ENCODE results near the gene TSPAN5.

The TSPAN5 gene

GRCh38 chr4:98516441-98517217 is 141.8 kb downstream of the TSPAN5 start:
- Histone ChIP-seq H3K9me3 (ENCODE audit: control insufficient read depth, insufficient read depth, low read length) (no peaks in the 10 kb centered on the region), H3K9ac (ENCODE audit: low read depth, low read length) (no peak overlapping the region), H3K4me3 (ENCODE audit: low read depth, low read length) (no peak overlapping the region), H3K4me1 (ENCODE audit: control insufficient read depth, insufficient read depth, low read length) (peaks cover 7% of the 10 kb centered on the region), H3K27me3 (ENCODE audit: control insufficient read depth, insufficient read depth, low read length) (no peaks in the 10 kb centered on the region), H3K36me3 (ENCODE audit: control insufficient read depth, insufficient read depth, low read length) (no peaks in the 10 kb centered on the region)

GRCh38 chr4:98516042-98516440 is 142.4 kb downstream of the TSPAN5 start:
- H3K4me3 ChIP-seq (ENCODE audit: low read depth, low read length), result no peak overlapping the region
- no peaks in the 10 kb centered on the region for H3K36me3 ChIP-seq (ENCODE audit: control insufficient read depth, insufficient read depth, low read length)
- peaks cover 7% of the 10 kb centered on the region for H3K4me1 ChIP-seq (ENCODE audit: control insufficient read depth, insufficient read depth, low read length)
- no peak overlapping the region for H3K9ac ChIP-seq (ENCODE audit: low read depth, low read length)
- H3K27me3 ChIP-seq (ENCODE audit: control insufficient read depth, insufficient read depth, low read length), result no peaks in the 10 kb centered on the region
- H3K9me3 ChIP-seq (ENCODE audit: control insufficient read depth, insufficient read depth, low read length), result no peaks in the 10 kb centered on the region

GRCh38 chr4:98515470-98515809 is 143.0 kb downstream of the TSPAN5 start:
- no peaks in the 10 kb centered on the region for H3K9me3 ChIP-seq (ENCODE audit: control insufficient read depth, insufficient read depth, low read length)
- H3K9ac ChIP-seq (ENCODE audit: low read depth, low read length), result no peak overlapping the region
- no peak overlapping the region for H3K4me3 ChIP-seq (ENCODE audit: low read depth, low read length)

GRCh38 chr4:98514741-98515469 is 143.5 kb downstream of the TSPAN5 start:
- H3K4me3 ChIP-seq (ENCODE audit: low read depth, low read length), result no peak overlapping the region

More at GRCh38 chr4:98515470-98515809, 143.0 kb downstream of the TSPAN5 start:
- H3K36me3 ChIP-seq (ENCODE audit: control insufficient read depth, insufficient read depth, low read length), result no peaks in the 10 kb centered on the region
- no peaks in the 10 kb centered on the region for H3K27me3 ChIP-seq (ENCODE audit: control insufficient read depth, insufficient read depth, low read length)
- peaks cover 7% of the 10 kb centered on the region for H3K4me1 ChIP-seq (ENCODE audit: control insufficient read depth, insufficient read depth, low read length)

GRCh38 chr4:98512918-98513317 is 145.5 kb downstream of the TSPAN5 start:
- no peak overlapping the region for H3K4me3 ChIP-seq (ENCODE audit: low read depth, low read length)
- no peaks in the 10 kb centered on the region for H3K27me3 ChIP-seq (ENCODE audit: control insufficient read depth, insufficient read depth, low read length)
- H3K9me3 ChIP-seq (ENCODE audit: control insufficient read depth, insufficient read depth, low read length), result no peaks in the 10 kb centered on the region
- no peaks in the 10 kb centered on the region for H3K36me3 ChIP-seq (ENCODE audit: control insufficient read depth, insufficient read depth, low read length)
- no peak overlapping the region for H3K9ac ChIP-seq (ENCODE audit: low read depth, low read length)
- H3K4me1 ChIP-seq (ENCODE audit: control insufficient read depth, insufficient read depth, low read length), result peaks cover 3% of the 10 kb centered on the region

More at GRCh38 chr4:98514741-98515469, 143.5 kb downstream of the TSPAN5 start:
- Histone ChIP-seq H3K36me3 (ENCODE audit: control insufficient read depth, insufficient read depth, low read length) (no peaks in the 10 kb centered on the region), H3K27me3 (ENCODE audit: control insufficient read depth, insufficient read depth, low read length) (no peaks in the 10 kb centered on the region), H3K9me3 (ENCODE audit: control insufficient read depth, insufficient read depth, low read length) (no peaks in the 10 kb centered on the region), H3K9ac (ENCODE audit: low read depth, low read length) (no peak overlapping the region), H3K4me1 (ENCODE audit: control insufficient read depth, insufficient read depth, low read length) (peaks cover 7% of the 10 kb centered on the region)

GRCh38 chr4:98510757-98511517 is 147.5 kb downstream of the TSPAN5 start:
- Histone ChIP-seq H3K4me1 (ENCODE audit: control insufficient read depth, insufficient read depth, low read length) (peaks cover 3% of the 10 kb centered on the region), H3K4me3 (ENCODE audit: low read depth, low read length) (no peak overlapping the region), H3K36me3 (ENCODE audit: control insufficient read depth, insufficient read depth, low read length) (no peaks in the 10 kb centered on the region), H3K9ac (ENCODE audit: low read depth, low read length) (no peak overlapping the region), H3K9me3 (ENCODE audit: control insufficient read depth, insufficient read depth, low read length) (no peaks in the 10 kb centered on the region), H3K27me3 (ENCODE audit: control insufficient read depth, insufficient read depth, low read length) (no peaks in the 10 kb centered on the region)

GRCh38 chr4:98510340-98510739 is 148.1 kb downstream of the TSPAN5 start:
- Histone ChIP-seq H3K9ac (ENCODE audit: low read depth, low read length) (no peak overlapping the region), H3K9me3 (ENCODE audit: control insufficient read depth, insufficient read depth, low read length) (no peaks in the 10 kb centered on the region), H3K4me1 (ENCODE audit: control insufficient read depth, insufficient read depth, low read length) (peaks cover 3% of the 10 kb centered on the region), H3K4me3 (ENCODE audit: low read depth, low read length) (no peak overlapping the region), H3K27me3 (ENCODE audit: control insufficient read depth, insufficient read depth, low read length) (no peaks in the 10 kb centered on the region), H3K36me3 (ENCODE audit: control insufficient read depth, insufficient read depth, low read length) (no peaks in the 10 kb centered on the region)

GRCh38 chr4:98509721-98510120 is 148.7 kb downstream of the TSPAN5 start:
- H3K27me3 ChIP-seq (ENCODE audit: control insufficient read depth, insufficient read depth, low read length), result no peaks in the 10 kb centered on the region
- no peak overlapping the region for H3K9ac ChIP-seq (ENCODE audit: low read depth, low read length)
- no peak overlapping the region for H3K4me3 ChIP-seq (ENCODE audit: low read depth, low read length)
- H3K36me3 ChIP-seq (ENCODE audit: control insufficient read depth, insufficient read depth, low read length), result no peaks in the 10 kb centered on the region
- H3K4me1 ChIP-seq (ENCODE audit: control insufficient read depth, insufficient read depth, low read length), result peaks cover 3% of the 10 kb centered on the region
- H3K9me3 ChIP-seq (ENCODE audit: control insufficient read depth, insufficient read depth, low read length), result no peaks in the 10 kb centered on the region

GRCh38 chr4:98508829-98509598 is 149.4 kb downstream of the TSPAN5 start:
- no peak overlapping the region for H3K4me3 ChIP-seq (ENCODE audit: low read depth, low read length)
- H3K4me1 ChIP-seq (ENCODE audit: control insufficient read depth, insufficient read depth, low read length), result peaks cover 3% of the 10 kb centered on the region
- H3K27me3 ChIP-seq (ENCODE audit: control insufficient read depth, insufficient read depth, low read length), result no peaks in the 10 kb centered on the region
- H3K9me3 ChIP-seq (ENCODE audit: control insufficient read depth, insufficient read depth, low read length), result no peaks in the 10 kb centered on the region
- no peaks in the 10 kb centered on the region for H3K36me3 ChIP-seq (ENCODE audit: control insufficient read depth, insufficient read depth, low read length)
- no peak overlapping the region for H3K9ac ChIP-seq (ENCODE audit: low read depth, low read length)

GRCh38 chr4:98508248-98508647 is 150.2 kb downstream of the TSPAN5 start:
- Histone ChIP-seq H3K9ac (ENCODE audit: low read depth, low read length) (no peak overlapping the region), H3K4me1 (ENCODE audit: control insufficient read depth, insufficient read depth, low read length) (peaks cover 3% of the 10 kb centered on the region), H3K27me3 (ENCODE audit: control insufficient read depth, insufficient read depth, low read length) (no peaks in the 10 kb centered on the region), H3K4me3 (ENCODE audit: low read depth, low read length) (no peak overlapping the region), H3K36me3 (ENCODE audit: control insufficient read depth, insufficient read depth, low read length) (no peaks in the 10 kb centered on the region), H3K9me3 (ENCODE audit: control insufficient read depth, insufficient read depth, low read length) (no peaks in the 10 kb centered on the region)

- peaks cover 3% of the 10 kb centered on the region for H3K4me1 ChIP-seq (ENCODE audit: control insufficient read depth, insufficient read depth, low read length)
Observed at GRCh38 chr4:98507299-98507698, 151.1 kb downstream of the TSPAN5 start.

More at GRCh38 chr4:98507299-98507698, 151.1 kb downstream of the TSPAN5 start:
- no peaks in the 10 kb centered on the region for H3K9me3 ChIP-seq (ENCODE audit: control insufficient read depth, insufficient read depth, low read length)
- no peaks in the 10 kb centered on the region for H3K27me3 ChIP-seq (ENCODE audit: control insufficient read depth, insufficient read depth, low read length)
- H3K4me3 ChIP-seq (ENCODE audit: low read depth, low read length), result no peak overlapping the region
- H3K36me3 ChIP-seq (ENCODE audit: control insufficient read depth, insufficient read depth, low read length), result no peaks in the 10 kb centered on the region
- H3K9ac ChIP-seq (ENCODE audit: low read depth, low read length), result no peak overlapping the region
